GM12878 (cell line): ENCODE results near the gene GFRA1. TPM values are rescaled to one million over a fixed set of nuclear protein-coding genes. Genes with fewer than 3 reads are reported as not detected.

Experiments
- ATAC-seq: fragments of 200-7000 bp; cut with Tn5 transposase; 3 replicates; pipeline ENCODE4 v1.9.1; 2020; ENCODE audit warnings: mild to moderate bottlenecking, moderate library complexity
- BruUV-seq: library from RNA; stranded (reverse); fragments of 400-500 nt; replicated peaks from 2 replicates; lab custom pipeline; 2021; lab: Mats Ljungman, UMichigan
- CTCF ChIA-PET: fragments of 300-600 bp; sonication (Branson Sonifier 250); formaldehyde crosslinking; extraction: SDS; loops from one replicate; lab custom pipeline; 2021; ENCODE audit warnings: inconsistent platforms; lab: Yijun Ruan, JAX
- POLR2A ChIA-PET: fragments of 350-600 bp; formaldehyde crosslinking; extraction: SDS; loops from one replicate; lab custom pipeline; 2021; ENCODE audit warnings: inconsistent platforms; lab: Charles Lee
- RAD21 ChIA-PET: fragments of 300-600 bp; sonication (Branson Sonifier 250); formaldehyde crosslinking; loops from one replicate; lab custom pipeline; 2023; ENCODE audit warnings: antibody characterized with exemption; ENCODE audit not compliant: unreplicated experiment; lab: Charles Lee
- SMC1A ChIA-PET: fragments of 300-600 bp; sonication (Branson Sonifier 250); formaldehyde crosslinking; loops from one replicate; lab custom pipeline; 2023; ENCODE audit not compliant: unreplicated experiment, uncharacterized antibody; lab: Charles Lee
- DNase-seq: peaks from one replicate; pipeline ENCODE4 v3.0.0-alpha.2; 2011; ENCODE audit warnings: low read depth, low spot score
- FAIRE-seq: peaks from 3 replicates; lab custom pipeline; 2011; peaks lifted over from hg19 to GRCh38; lab: Jason Lieb, UNC
- H2AFZ ChIP-seq: 2 replicates; pipeline ENCODE4 v1.6.0; 2011; ENCODE audit warnings: low read depth, low read length, control low read depth; ENCODE audit not compliant: control insufficient read depth
- H3K27ac ChIP-seq: 2 replicates; pipeline ENCODE4 v1.5.1; 2011; ENCODE audit warnings: control low read depth; ENCODE audit not compliant: control insufficient read depth, insufficient read depth
- H3K27me3 ChIP-seq, 2 experiments: replicated peaks in 1 of 2; 2 replicates each; pipeline versions ENCODE4 v1.6.0 to v1.6.1; 2011; ENCODE audit warnings: low read length in 1 of 2; ENCODE audit not compliant: control insufficient read depth in 2 of 2, insufficient read depth in 2 of 2
- H3K36me3 ChIP-seq, 2 experiments: 2 replicates each; pipeline ENCODE4 v1.5.1; 2011; ENCODE audit warnings: low read length in 1 of 2; ENCODE audit not compliant: control insufficient read depth in 2 of 2, insufficient read depth in 2 of 2
- H3K4me1 ChIP-seq: 2 replicates; pipeline ENCODE4 v1.6.1; 2011; ENCODE audit warnings: mild to moderate bottlenecking, low read length, moderate library complexity, mixed read lengths; ENCODE audit not compliant: control insufficient read depth, insufficient read depth
- H3K4me2 ChIP-seq: 2 replicates; pipeline ENCODE4 v1.6.0; 2011; ENCODE audit warnings: control low read depth; ENCODE audit not compliant: control insufficient read depth, insufficient read depth
- H3K4me3 ChIP-seq: fragments of 200-600 bp; sonication (generic); 2 replicates; pipeline ENCODE4 v1.5.1; 2016
- H3K79me2 ChIP-seq: 2 replicates; pipeline ENCODE4 v1.6.0; 2011; ENCODE audit warnings: low read length; ENCODE audit not compliant: control insufficient read depth, insufficient read depth
- H3K9ac ChIP-seq: 2 replicates; pipeline ENCODE4 v1.8.0; 2011; ENCODE audit warnings: low read length, control low read depth, mixed read lengths; ENCODE audit not compliant: control insufficient read depth, insufficient read depth
- H3K9me3 ChIP-seq: replicated peaks from 3 replicates; pipeline ENCODE4 v1.5.1; 2011; ENCODE audit warnings: mild to moderate bottlenecking, low read length; ENCODE audit not compliant: control insufficient read depth, insufficient read depth
- H4K20me1 ChIP-seq: 2 replicates; pipeline ENCODE4 v1.6.0; 2011; ENCODE audit not compliant: control insufficient read depth, insufficient read depth
- CBX5 ChIP-seq: sonication (generic); IDR thresholded peaks from 2 replicates; pipeline ENCODE4 v1.6.1; 2016; ENCODE audit warnings: low read depth, moderate library complexity, mild to moderate bottlenecking, inconsistent platforms
- CHD2 ChIP-seq: IDR thresholded peaks from 2 replicates; pipeline ENCODE4 v1.6.1; 2011; ENCODE audit warnings: low read depth, low read length, improper control_type of control experiment, borderline replicate concordance
- IKZF2 ChIP-seq, 2 experiments: fragments of 450-650 bp; IDR thresholded peaks; 2 replicates each; pipeline ENCODE4 v1.6.1; 2017; ENCODE audit warnings: mild to moderate bottlenecking in 2 of 2, moderate library complexity in 2 of 2
- RUNX3 ChIP-seq: IDR thresholded peaks from 2 replicates; pipeline ENCODE4 v1.6.1; 2012; ENCODE audit warnings: low read length, inconsistent platforms
- ZBED1 ChIP-seq: IDR thresholded peaks from 2 replicates; pipeline ENCODE4 v1.6.1; 2016; ENCODE audit warnings: borderline replicate concordance
- ZNF274 ChIP-seq: IDR thresholded peaks from one replicate; pipeline ENCODE4 v1.8.0; 2011; ENCODE audit not compliant: insufficient read length, insufficient read depth
- WGBS: methylation state at CpG from one replicate; pipeline ENCODE4 v1.1.6; 2016; ENCODE audit warnings: low lambda C conversion rate; ENCODE audit not compliant: insufficient replicate concordance, insufficient coverage; ENCODE audit errors: missing lambda C conversion rate; 5-methylcytosine and 5-hydroxymethylcytosine counted together
- in situ Hi-C: fragments of 300-500 bp; cut with MboI; formaldehyde crosslinking; loops from 9 replicates; pipeline ENCODE4 v1.14.3; 2018; ENCODE audit warnings: mixed read lengths
- intact Hi-C: fragments of 100-400 bp; cut with micrococcal nuclease; formaldehyde crosslinking; loops from one replicate; pipeline ENCODE4 v1.14.2; 2022; ENCODE audit not compliant: unreplicated experiment
- polyA plus RNA-seq, 11 experiments: library from polyadenylated mRNA; depleted of rRNA in 4 of 11; unstranded in 6 of 11; stranded (reverse) in 5 of 11; fragments of >200 nt; fragmentation: Nextera tagmentation in 4 of 11; fragmentation: Illumina TruSeq in 1 of 11; extraction: Ambion mirVana in 4 of 11; extraction: Trizol in 1 of 11; gene quantifications; 1 replicate in 1 of 11; 2 replicates in 10 of 11; pipeline versions ENCODE4 v1.2.1 to v1.2.3, GENCODE V29; 2011 to 2016; ENCODE audit warnings: inconsistent platforms in 2 of 11, missing spikeins in 2 of 11, low read depth in 1 of 11
- total RNA-seq, 4 experiments: library from RNA; depleted of rRNA in 3 of 4; stranded (reverse); fragments of >200 nt in 3 of 4; fragmentation: Illumina TruSeq in 1 of 4; extraction: Trizol in 1 of 4; gene quantifications; 2 replicates each; pipeline versions ENCODE4 v1.2.1 to v1.2.3, GENCODE V29; 2013 to 2021
- TF ChIP-seq, protein P1 (sequence below): IDR thresholded peaks from 2 replicates; pipeline ENCODE4 v1.6.1; 2012; ENCODE audit warnings: improper control_type of control experiment, low read depth, low read length; ENCODE audit not compliant: insufficient replicate concordance
- TF ChIP-seq, protein P2 (sequence below): fragments of 450-650 bp; IDR thresholded peaks from 2 replicates; pipeline ENCODE4 v1.6.1; 2017; ENCODE audit warnings: borderline replicate concordance
- TF ChIP-seq, protein P3 (sequence below): fragments of 450-650 bp; formaldehyde crosslinking; IDR thresholded peaks from 2 replicates; pipeline ENCODE4 v1.4.0; 2020; ENCODE audit warnings: mild to moderate bottlenecking, moderate library complexity

Gene GFRA1
- total and polyA plus RNA-seq, 10 of the 15 experiments (the other 5 are each of a cell fraction or from before 2014, with no cell fraction given), result 0.05 to 0.19 TPM; not detected in 8

DNA sequence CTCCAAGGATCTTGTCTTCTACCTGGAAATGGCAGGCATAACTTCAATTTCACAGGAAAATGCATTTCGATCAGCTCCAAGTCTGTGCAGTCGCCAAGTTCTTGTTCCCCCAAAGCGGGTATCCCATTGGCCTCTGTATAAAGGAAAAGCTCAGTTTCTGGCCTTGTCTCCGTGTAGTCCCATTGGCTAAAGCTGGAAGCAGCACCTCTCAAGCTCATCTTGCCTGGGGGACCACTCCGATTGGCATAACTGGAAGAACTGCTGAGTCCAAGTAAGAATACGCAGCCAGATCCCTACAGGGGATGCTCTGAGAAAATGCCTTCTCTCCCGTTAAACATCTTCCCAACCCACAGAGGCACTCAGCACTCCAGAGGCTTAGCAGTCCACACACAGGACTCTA, 205.2 kb downstream of the GFRA1 start:
- Histone ChIP-seq H3K4me1 (no peaks in the 10 kb centered on the region), H3K4me2 (no peak overlapping the region), H3K9ac (no peak overlapping the region), H3K27me3 (peaks cover 0 to 1% of the 10 kb centered on the region in 2 experiments; a peak in 1 of 4 replicates), H2AFZ (no peak overlapping the region), H3K79me2 (no peaks in the 10 kb centered on the region), H3K27ac (no peak overlapping the region), H3K4me3 (no peak overlapping the region), H3K36me3 (no peaks in the 10 kb centered on the region), H3K9me3 (no peaks in the 10 kb centered on the region), H4K20me1 (no peaks in the 10 kb centered on the region)
- BruUV-seq, result no TSS peak
- no peak for ATAC-seq
- RAD21 ChIA-PET, result no interaction called here
- POLR2A ChIA-PET, result interaction anchor here (0.6 kb wide), 1 partner anchor 1403 kb away, joined by 3 read pairs; no protein-coding TSS in a partner anchor
- WGBS, result 49% methylated on average over 7 of the region's 7 CpGs
- CTCF ChIA-PET, result no interaction called here
- in situ Hi-C loops, result no loop called here
- SMC1A ChIA-PET, result no interaction called here
- intact Hi-C loops, result no loop called here
- TF ChIP-seq CBX5 (no peak), ZNF274 (no peak), CHD2 (no peak), IKZF2 (IDR thresholded peaks at IDR 0.05) (no peak), RUNX3 (no peak), ZBED1 (no peak)
- TF ChIP-seq, protein P1, sequence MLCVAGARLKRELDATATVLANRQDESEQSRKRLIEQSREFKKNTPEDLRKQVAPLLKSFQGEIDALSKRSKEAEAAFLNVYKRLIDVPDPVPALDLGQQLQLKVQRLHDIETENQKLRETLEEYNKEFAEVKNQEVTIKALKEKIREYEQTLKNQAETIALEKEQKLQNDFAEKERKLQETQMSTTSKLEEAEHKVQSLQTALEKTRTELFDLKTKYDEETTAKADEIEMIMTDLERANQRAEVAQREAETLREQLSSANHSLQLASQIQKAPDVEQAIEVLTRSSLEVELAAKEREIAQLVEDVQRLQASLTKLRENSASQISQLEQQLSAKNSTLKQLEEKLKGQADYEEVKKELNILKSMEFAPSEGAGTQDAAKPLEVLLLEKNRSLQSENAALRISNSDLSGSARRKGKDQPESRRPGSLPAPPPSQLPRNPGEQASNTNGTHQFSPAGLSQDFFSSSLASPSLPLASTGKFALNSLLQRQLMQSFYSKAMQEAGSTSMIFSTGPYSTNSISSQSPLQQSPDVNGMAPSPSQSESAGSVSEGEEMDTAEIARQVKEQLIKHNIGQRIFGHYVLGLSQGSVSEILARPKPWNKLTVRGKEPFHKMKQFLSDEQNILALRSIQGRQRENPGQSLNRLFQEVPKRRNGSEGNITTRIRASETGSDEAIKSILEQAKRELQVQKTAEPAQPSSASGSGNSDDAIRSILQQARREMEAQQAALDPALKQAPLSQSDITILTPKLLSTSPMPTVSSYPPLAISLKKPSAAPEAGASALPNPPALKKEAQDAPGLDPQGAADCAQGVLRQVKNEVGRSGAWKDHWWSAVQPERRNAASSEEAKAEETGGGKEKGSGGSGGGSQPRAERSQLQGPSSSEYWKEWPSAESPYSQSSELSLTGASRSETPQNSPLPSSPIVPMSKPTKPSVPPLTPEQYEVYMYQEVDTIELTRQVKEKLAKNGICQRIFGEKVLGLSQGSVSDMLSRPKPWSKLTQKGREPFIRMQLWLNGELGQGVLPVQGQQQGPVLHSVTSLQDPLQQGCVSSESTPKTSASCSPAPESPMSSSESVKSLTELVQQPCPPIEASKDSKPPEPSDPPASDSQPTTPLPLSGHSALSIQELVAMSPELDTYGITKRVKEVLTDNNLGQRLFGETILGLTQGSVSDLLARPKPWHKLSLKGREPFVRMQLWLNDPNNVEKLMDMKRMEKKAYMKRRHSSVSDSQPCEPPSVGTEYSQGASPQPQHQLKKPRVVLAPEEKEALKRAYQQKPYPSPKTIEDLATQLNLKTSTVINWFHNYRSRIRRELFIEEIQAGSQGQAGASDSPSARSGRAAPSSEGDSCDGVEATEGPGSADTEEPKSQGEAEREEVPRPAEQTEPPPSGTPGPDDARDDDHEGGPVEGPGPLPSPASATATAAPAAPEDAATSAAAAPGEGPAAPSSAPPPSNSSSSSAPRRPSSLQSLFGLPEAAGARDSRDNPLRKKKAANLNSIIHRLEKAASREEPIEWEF, result no peak
- TF ChIP-seq, protein P2, sequence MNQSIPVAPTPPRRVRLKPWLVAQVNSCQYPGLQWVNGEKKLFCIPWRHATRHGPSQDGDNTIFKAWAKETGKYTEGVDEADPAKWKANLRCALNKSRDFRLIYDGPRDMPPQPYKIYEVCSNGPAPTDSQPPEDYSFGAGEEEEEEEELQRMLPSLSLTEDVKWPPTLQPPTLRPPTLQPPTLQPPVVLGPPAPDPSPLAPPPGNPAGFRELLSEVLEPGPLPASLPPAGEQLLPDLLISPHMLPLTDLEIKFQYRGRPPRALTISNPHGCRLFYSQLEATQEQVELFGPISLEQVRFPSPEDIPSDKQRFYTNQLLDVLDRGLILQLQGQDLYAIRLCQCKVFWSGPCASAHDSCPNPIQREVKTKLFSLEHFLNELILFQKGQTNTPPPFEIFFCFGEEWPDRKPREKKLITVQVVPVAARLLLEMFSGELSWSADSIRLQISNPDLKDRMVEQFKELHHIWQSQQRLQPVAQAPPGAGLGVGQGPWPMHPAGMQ, result no peak
- TF ChIP-seq, protein P3, sequence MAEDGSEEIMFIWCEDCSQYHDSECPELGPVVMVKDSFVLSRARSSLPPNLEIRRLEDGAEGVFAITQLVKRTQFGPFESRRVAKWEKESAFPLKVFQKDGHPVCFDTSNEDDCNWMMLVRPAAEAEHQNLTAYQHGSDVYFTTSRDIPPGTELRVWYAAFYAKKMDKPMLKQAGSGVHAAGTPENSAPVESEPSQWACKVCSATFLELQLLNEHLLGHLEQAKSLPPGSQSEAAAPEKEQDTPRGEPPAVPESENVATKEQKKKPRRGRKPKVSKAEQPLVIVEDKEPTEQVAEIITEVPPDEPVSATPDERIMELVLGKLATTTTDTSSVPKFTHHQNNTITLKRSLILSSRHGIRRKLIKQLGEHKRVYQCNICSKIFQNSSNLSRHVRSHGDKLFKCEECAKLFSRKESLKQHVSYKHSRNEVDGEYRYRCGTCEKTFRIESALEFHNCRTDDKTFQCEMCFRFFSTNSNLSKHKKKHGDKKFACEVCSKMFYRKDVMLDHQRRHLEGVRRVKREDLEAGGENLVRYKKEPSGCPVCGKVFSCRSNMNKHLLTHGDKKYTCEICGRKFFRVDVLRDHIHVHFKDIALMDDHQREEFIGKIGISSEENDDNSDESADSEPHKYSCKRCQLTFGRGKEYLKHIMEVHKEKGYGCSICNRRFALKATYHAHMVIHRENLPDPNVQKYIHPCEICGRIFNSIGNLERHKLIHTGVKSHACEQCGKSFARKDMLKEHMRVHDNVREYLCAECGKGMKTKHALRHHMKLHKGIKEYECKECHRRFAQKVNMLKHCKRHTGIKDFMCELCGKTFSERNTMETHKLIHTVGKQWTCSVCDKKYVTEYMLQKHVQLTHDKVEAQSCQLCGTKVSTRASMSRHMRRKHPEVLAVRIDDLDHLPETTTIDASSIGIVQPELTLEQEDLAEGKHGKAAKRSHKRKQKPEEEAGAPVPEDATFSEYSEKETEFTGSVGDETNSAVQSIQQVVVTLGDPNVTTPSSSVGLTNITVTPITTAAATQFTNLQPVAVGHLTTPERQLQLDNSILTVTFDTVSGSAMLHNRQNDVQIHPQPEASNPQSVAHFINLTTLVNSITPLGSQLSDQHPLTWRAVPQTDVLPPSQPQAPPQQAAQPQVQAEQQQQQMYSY (CRISPR knock-in tag), result no peak
- no peak for FAIRE-seq
- DNase-seq, result no peak
